HEK293 (cell line): ENCODE results near the gene SRSF2.

Source experiments
- CTCF ChIP-seq: fragments of 450-650 bp; formaldehyde crosslinking; IDR thresholded peaks from 2 replicates; pipeline ENCODE4 v1.5.1; 2016; ENCODE audit warnings: missing biosample characterization, missing genetic modification characterization
- REST ChIP-seq: fragments of 450-650 bp; formaldehyde crosslinking; IDR thresholded peaks from 2 replicates; pipeline ENCODE4 v1.5.1; 2016; ENCODE audit warnings: missing biosample characterization, missing genetic modification characterization
- TCF7L2 ChIP-seq: IDR thresholded peaks from 2 replicates; pipeline ENCODE4 v1.6.1; 2011; ENCODE audit warnings: low read depth, mild to moderate bottlenecking, inconsistent platforms, low read length, moderate library complexity, borderline replicate concordance
- YY1 ChIP-seq: fragments of 450-650 bp; formaldehyde crosslinking; IDR thresholded peaks from 2 replicates; pipeline ENCODE4 v1.5.1; 2018; ENCODE audit warnings: missing biosample characterization, missing genetic modification characterization
- ZNF48 ChIP-seq: fragments of 450-650 bp; formaldehyde crosslinking; IDR thresholded peaks from 2 replicates; pipeline ENCODE4 v1.5.1; 2016; ENCODE audit warnings: missing biosample characterization, missing genetic modification characterization
- ZNF488 ChIP-seq: fragments of 450-650 bp; formaldehyde crosslinking; IDR thresholded peaks from 2 replicates; pipeline ENCODE4 v1.5.1; 2016; ENCODE audit warnings: missing biosample characterization, missing genetic modification characterization
- ZNF677 ChIP-seq: fragments of 450-650 bp; IDR thresholded peaks from 2 replicates; pipeline ENCODE4 v1.5.0; 2018; ENCODE audit warnings: missing biosample characterization, mild to moderate bottlenecking, missing genetic modification characterization, moderate library complexity
- ZNF747 ChIP-seq: fragments of 450-650 bp; formaldehyde crosslinking; IDR thresholded peaks from 2 replicates; pipeline ENCODE4 v1.5.1; 2016; ENCODE audit warnings: missing biosample characterization, missing genetic modification characterization
- ZNF777 ChIP-seq: fragments of 450-650 bp; formaldehyde crosslinking; IDR thresholded peaks from 2 replicates; pipeline ENCODE4 v1.5.1; 2017; ENCODE audit warnings: missing biosample characterization, missing genetic modification characterization, borderline replicate concordance
- ZSCAN4 ChIP-seq: fragments of 450-650 bp; formaldehyde crosslinking; IDR thresholded peaks from 2 replicates; pipeline ENCODE4 v1.5.1; 2017; ENCODE audit warnings: missing biosample characterization, missing genetic modification characterization
- TF ChIP-seq, protein P1 (sequence below): fragments of 450-650 bp; formaldehyde crosslinking; IDR thresholded peaks from 2 replicates; pipeline ENCODE4 v1.5.1; 2016; ENCODE audit warnings: missing biosample characterization, missing genetic modification characterization

- no peak for TF ChIP-seq ZNF488 (tag by site-specific recombination)
- TF ChIP-seq YY1 (tag by site-specific recombination), result no peak
- TF ChIP-seq ZNF747 (tag by site-specific recombination), result no peak
- TF ChIP-seq, protein P1, sequence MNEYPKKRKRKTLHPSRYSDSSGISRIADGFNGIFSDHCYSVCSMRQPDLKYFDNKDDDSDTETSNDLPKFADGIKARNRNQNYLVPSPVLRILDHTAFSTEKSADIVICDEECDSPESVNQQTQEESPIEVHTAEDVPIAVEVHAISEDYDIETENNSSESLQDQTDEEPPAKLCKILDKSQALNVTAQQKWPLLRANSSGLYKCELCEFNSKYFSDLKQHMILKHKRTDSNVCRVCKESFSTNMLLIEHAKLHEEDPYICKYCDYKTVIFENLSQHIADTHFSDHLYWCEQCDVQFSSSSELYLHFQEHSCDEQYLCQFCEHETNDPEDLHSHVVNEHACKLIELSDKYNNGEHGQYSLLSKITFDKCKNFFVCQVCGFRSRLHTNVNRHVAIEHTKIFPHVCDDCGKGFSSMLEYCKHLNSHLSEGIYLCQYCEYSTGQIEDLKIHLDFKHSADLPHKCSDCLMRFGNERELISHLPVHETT (tag by site-specific recombination), result no peak
- TF ChIP-seq ZNF777 (tag by site-specific recombination), result no peak
- TF ChIP-seq CTCF (tag by site-specific recombination), result no peak
- TF ChIP-seq REST (tag by site-specific recombination), result no peak
- TF ChIP-seq ZNF677 (tag by site-specific recombination), result no peak
- no peak for TF ChIP-seq ZSCAN4 (tag by site-specific recombination)
- no peak for TF ChIP-seq ZNF48 (tag by site-specific recombination)
- no peak for TF ChIP-seq TCF7L2
Observed at GRCh38 chr17:76701471-76701967, 35.6 kb downstream of the SRSF2 start.
